SK-N-SH treated with all-trans-retinoic acid at 6 μM for 48 hours (cell line): ENCODE data around the gene ESAM.

ENCODE experiments used
- ATAC-seq: fragments of 200-7000 bp; cut with Tn5 transposase; 3 replicates; pipeline ENCODE4 v1.9.1; 2020; ENCODE audit warnings: mild to moderate bottlenecking, moderate library complexity
- ARNTL ChIP-seq: fragments of 450-650 bp; formaldehyde crosslinking; IDR thresholded peaks from 2 replicates; pipeline ENCODE4 v1.5.0; 2020; ENCODE audit warnings: low read depth, mild to moderate bottlenecking, moderate library complexity, borderline replicate concordance
- BACH2 ChIP-seq: fragments of 250-450 bp; sonication (Bioruptor Pico); IDR thresholded peaks from 2 replicates; pipeline ENCODE4 v1.9.0; 2021; ENCODE audit warnings: mild to moderate bottlenecking, borderline replicate concordance
- CREB5 ChIP-seq: fragments of 250-450 bp; sonication (Bioruptor Pico); IDR thresholded peaks from 2 replicates; pipeline ENCODE4 v1.5.1; 2020; ENCODE audit warnings: low read depth, mild to moderate bottlenecking, moderate library complexity
- CSRNP3 ChIP-seq: fragments of 250-450 bp; sonication (Bioruptor Pico); IDR thresholded peaks from 2 replicates; pipeline ENCODE4 v1.5.1; 2021; ENCODE audit warnings: mild to moderate bottlenecking, moderate library complexity
- ISL1 ChIP-seq: fragments of 250-450 bp; sonication (Bioruptor Pico); IDR thresholded peaks from 2 replicates; pipeline ENCODE4 v2.1.2; 2022; ENCODE audit warnings: mild to moderate bottlenecking, moderate library complexity
- OSR1 ChIP-seq: fragments of 250-450 bp; sonication (Bioruptor Pico); IDR thresholded peaks from 2 replicates; pipeline ENCODE4 v1.8.0; 2022; ENCODE audit warnings: moderate library complexity, mild to moderate bottlenecking, inconsistent platforms
- PATZ1 ChIP-seq: fragments of 250-450 bp; sonication (Bioruptor Pico); IDR thresholded peaks from 2 replicates; pipeline ENCODE4 v1.8.0; 2020; ENCODE audit warnings: mild to moderate bottlenecking, moderate library complexity, borderline replicate concordance
- POU6F1 ChIP-seq: fragments of 250-450 bp; sonication (Bioruptor Pico); IDR thresholded peaks from 2 replicates; pipeline ENCODE4 v1.8.0; 2021; ENCODE audit warnings: low read depth, mild to moderate bottlenecking, moderate library complexity, borderline replicate concordance
- PPARA ChIP-seq: fragments of 250-450 bp; sonication (Bioruptor Pico); IDR thresholded peaks from 2 replicates; pipeline ENCODE4 v1.5.0; 2020; ENCODE audit warnings: mild to moderate bottlenecking, borderline replicate concordance
- SNAI2 ChIP-seq: fragments of 250-450 bp; sonication (Bioruptor Pico); IDR thresholded peaks from 2 replicates; pipeline ENCODE4 v1.5.0; 2020; ENCODE audit warnings: mild to moderate bottlenecking, moderate library complexity
- TCF4 ChIP-seq: fragments of 250-450 bp; sonication (Bioruptor Pico); IDR thresholded peaks from 2 replicates; pipeline ENCODE4 v1.8.0; 2021; ENCODE audit warnings: mild to moderate bottlenecking, moderate library complexity, borderline replicate concordance
- TOX ChIP-seq: fragments of 250-450 bp; sonication (Bioruptor Pico); IDR thresholded peaks from 2 replicates; pipeline ENCODE4 v1.8.0; 2021; ENCODE audit warnings: mild to moderate bottlenecking, moderate library complexity, borderline replicate concordance
- TSHZ2 ChIP-seq: fragments of 250-450 bp; sonication (Bioruptor Pico); IDR thresholded peaks from 2 replicates; pipeline ENCODE4 v1.5.0; 2020; ENCODE audit warnings: mild to moderate bottlenecking, moderate library complexity
- ZC3H10 ChIP-seq: fragments of 250-450 bp; sonication (Bioruptor Pico); IDR thresholded peaks from 2 replicates; pipeline ENCODE4 v1.5.1; 2021; ENCODE audit warnings: mild to moderate bottlenecking, moderate library complexity
- ZFP3 ChIP-seq: fragments of 250-450 bp; sonication (Bioruptor Pico); IDR thresholded peaks from 2 replicates; pipeline ENCODE4 v1.5.0; 2020; ENCODE audit warnings: mild to moderate bottlenecking, moderate library complexity
- ZFP30 ChIP-seq: fragments of 450-650 bp; formaldehyde crosslinking; IDR thresholded peaks from 2 replicates; pipeline ENCODE4 v1.5.0; 2022; ENCODE audit warnings: mild to moderate bottlenecking, moderate library complexity
- ZNF70 ChIP-seq: fragments of 450-650 bp; formaldehyde crosslinking; IDR thresholded peaks from 2 replicates; pipeline ENCODE4 v1.5.0; 2020; ENCODE audit warnings: mild to moderate bottlenecking, moderate library complexity

ESAM gene

GRCh38 chr11:124745835-124746620 lies 16.1 kb downstream of the ESAM start:
- TF ChIP-seq POU6F1 (no peak), PPARA (CRISPR knock-in tag) (no peak), PATZ1 (CRISPR knock-in tag) (no peak), SNAI2 (CRISPR knock-in tag) (no peak), ZFP30 (CRISPR knock-in tag) (no peak), ZNF70 (no peak), ARNTL (CRISPR knock-in tag) (no peak), TCF4 (no peak), TOX (CRISPR knock-in tag) (no peak), OSR1 (no peak), ISL1 (CRISPR knock-in tag) (no peak)
- ATAC-seq = no peak

GRCh38 chr11:124745270-124745834 lies 16.7 kb downstream of the ESAM start:
- TF ChIP-seq ZC3H10 (CRISPR knock-in tag) = no peak
- ATAC-seq = no peak

GRCh38 chr11:124743050-124743449 lies 19.0 kb downstream of the ESAM start:
- no peak for ATAC-seq
- no peak for TF ChIP-seq BACH2
- TF ChIP-seq PATZ1 (CRISPR knock-in tag) = no peak
- no peak for TF ChIP-seq POU6F1
- no peak for TF ChIP-seq CSRNP3 (CRISPR knock-in tag)
- no peak for TF ChIP-seq TSHZ2
- no peak for TF ChIP-seq ISL1 (CRISPR knock-in tag)
- no peak for TF ChIP-seq ZFP3
- TF ChIP-seq PPARA (CRISPR knock-in tag) = no peak
- TF ChIP-seq ZNF70 = no peak
- no peak for TF ChIP-seq TOX (CRISPR knock-in tag)
- TF ChIP-seq ZFP30 (CRISPR knock-in tag) = no peak
- no peak for TF ChIP-seq SNAI2 (CRISPR knock-in tag)
- no peak for TF ChIP-seq CREB5 (CRISPR knock-in tag)
- TF ChIP-seq OSR1 = no peak
